GM23338 (cell line): ENCODE measurements around the gene AGAP1.

Experiments
- CREB1 ChIP-seq: fragments of 250-450 bp; sonication (Bioruptor Pico); IDR thresholded peaks from 2 replicates; pipeline ENCODE4 v1.5.0; 2020; ENCODE audit warnings: low read depth, mild to moderate bottlenecking, moderate library complexity
- CTCF ChIP-seq, 2 experiments: fragments of 200-600 bp in 1 of 2; sonication (generic) in 1 of 2; conservative IDR thresholded peaks; 2 replicates each; pipeline versions ENCODE4 v1.5.1 to v1.6.1; 2016 to 2017; ENCODE audit warnings: antibody characterized with exemption in 2 of 2, low read depth in 2 of 2, mild to moderate bottlenecking in 2 of 2, moderate library complexity in 1 of 2
- EZH2 ChIP-seq: fragments of 200-600 bp; sonication (generic); IDR thresholded peaks from one replicate; pipeline ENCODE4 v1.8.0; 2017; ENCODE audit warnings: antibody characterized with exemption, mild to moderate bottlenecking, low read depth; ENCODE audit not compliant: unreplicated experiment
- EZH2phosphoT487 ChIP-seq: fragments of 200-600 bp; sonication (generic); IDR thresholded peaks from one replicate; pipeline ENCODE4 v1.8.1; 2018; ENCODE audit warnings: antibody characterized with exemption; ENCODE audit not compliant: unreplicated experiment
- JUNB ChIP-seq: IDR thresholded peaks from one replicate; pipeline ENCODE4 v1.6.1; 2016; ENCODE audit warnings: antibody characterized with exemption; ENCODE audit not compliant: unreplicated experiment
- POLR2AphosphoS5 ChIP-seq: IDR thresholded peaks from 2 replicates; pipeline ENCODE4 v1.6.1; 2016; ENCODE audit warnings: antibody characterized with exemption, low read depth
- REST ChIP-seq: IDR thresholded peaks from one replicate; pipeline ENCODE4 v1.6.1; 2018; ENCODE audit warnings: antibody characterized with exemption; ENCODE audit not compliant: unreplicated experiment
- STAT1 ChIP-seq: IDR thresholded peaks from one replicate; pipeline ENCODE4 v1.6.1; 2016; ENCODE audit warnings: antibody characterized with exemption; ENCODE audit not compliant: unreplicated experiment
- ZNF114 ChIP-seq: fragments of 250-450 bp; sonication (Bioruptor Pico); IDR thresholded peaks from 2 replicates; pipeline ENCODE4 v1.5.0; 2020; ENCODE audit warnings: mild to moderate bottlenecking, moderate library complexity
- ZNF331 ChIP-seq: fragments of 250-450 bp; sonication (Bioruptor Pico); IDR thresholded peaks from 2 replicates; pipeline ENCODE4 v1.5.0; 2020; ENCODE audit warnings: low read depth, mild to moderate bottlenecking, moderate library complexity
- TF ChIP-seq, protein P1 (sequence below): IDR thresholded peaks from 2 replicates; pipeline ENCODE4 v1.6.1; 2016; ENCODE audit warnings: antibody characterized with exemption

DNA sequence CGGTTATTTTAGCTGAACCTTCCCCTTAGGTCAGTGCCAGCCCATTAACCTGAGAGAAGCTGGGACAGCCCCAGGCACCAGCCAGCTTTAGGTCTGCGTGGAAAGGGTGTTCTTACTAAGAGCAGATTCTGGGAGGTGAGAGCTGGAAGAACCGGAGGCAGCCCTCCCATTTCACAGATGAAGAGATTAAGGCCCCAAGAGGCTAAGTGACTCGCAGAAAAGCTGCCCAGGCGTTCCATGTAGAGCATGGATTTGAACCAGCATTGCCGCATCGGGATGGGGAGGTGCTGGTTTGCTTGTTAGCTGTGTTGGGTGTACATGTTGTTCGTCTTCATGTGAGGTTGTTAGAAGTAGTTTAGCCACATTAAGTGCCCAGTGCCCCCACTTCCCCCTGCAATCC is 203.2 kb downstream of the AGAP1 start:
- TF ChIP-seq POLR2AphosphoS5 = no peak
- TF ChIP-seq EZH2 = no peak
- no peak for TF ChIP-seq EZH2phosphoT487
- no peak for TF ChIP-seq CTCF (conservative IDR thresholded peaks at IDR 0.05; ENCODE audit: low read depth in 2 of 2)
- no peak for TF ChIP-seq CREB1 (CRISPR knock-in tag)
- TF ChIP-seq ZNF114 (CRISPR knock-in tag) = no peak
- no peak for TF ChIP-seq REST
- TF ChIP-seq ZNF331 (CRISPR knock-in tag) = no peak
- TF ChIP-seq JUNB = no peak
- TF ChIP-seq STAT1 = no peak
- TF ChIP-seq, protein P1, sequence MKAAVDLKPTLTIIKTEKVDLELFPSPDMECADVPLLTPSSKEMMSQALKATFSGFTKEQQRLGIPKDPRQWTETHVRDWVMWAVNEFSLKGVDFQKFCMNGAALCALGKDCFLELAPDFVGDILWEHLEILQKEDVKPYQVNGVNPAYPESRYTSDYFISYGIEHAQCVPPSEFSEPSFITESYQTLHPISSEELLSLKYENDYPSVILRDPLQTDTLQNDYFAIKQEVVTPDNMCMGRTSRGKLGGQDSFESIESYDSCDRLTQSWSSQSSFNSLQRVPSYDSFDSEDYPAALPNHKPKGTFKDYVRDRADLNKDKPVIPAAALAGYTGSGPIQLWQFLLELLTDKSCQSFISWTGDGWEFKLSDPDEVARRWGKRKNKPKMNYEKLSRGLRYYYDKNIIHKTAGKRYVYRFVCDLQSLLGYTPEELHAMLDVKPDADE = no peak
